GM12865 (cell line): Measurements from ENCODE around the gene DNAH11.

Experiments used
- DNase-seq: peaks from one replicate; pipeline ENCODE4 v3.0.0; 2010; ENCODE audit warnings: low read depth
- H3K4me3 ChIP-seq: 2 replicates; pipeline ENCODE4 v1.5.1; 2011; ENCODE audit warnings: mild to moderate bottlenecking, low read depth, low read length, control low read depth
- TF ChIP-seq, protein P1 (sequence below): IDR thresholded peaks from 2 replicates; pipeline ENCODE4 v1.5.1; 2011; ENCODE audit warnings: low read length, control low read depth, low read depth, inconsistent platforms; ENCODE audit not compliant: insufficient read depth; ENCODE audit errors: missing control alignments

The DNAH11 gene

DNA sequence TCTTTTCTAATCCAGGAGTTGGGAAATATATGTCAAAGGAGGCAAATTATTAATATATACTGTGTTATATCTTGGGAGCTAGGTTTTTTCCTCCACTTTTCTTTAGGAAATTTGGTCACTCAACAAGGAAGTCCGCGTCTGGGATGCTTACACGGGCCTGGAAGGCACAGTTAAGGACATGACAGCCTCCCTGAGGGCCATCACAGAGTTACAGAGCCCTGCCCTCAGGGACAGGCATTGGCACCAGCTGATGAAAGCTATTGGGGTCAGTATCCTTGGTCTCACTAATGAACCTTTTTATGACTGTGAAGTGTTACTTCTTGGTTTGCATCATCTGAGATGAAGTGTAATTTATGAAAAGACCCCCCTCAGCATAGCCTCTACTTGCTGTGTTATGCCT is 74.7 kb downstream of the DNAH11 start:
- no peak overlapping the region for H3K4me3 ChIP-seq
- DNase-seq = no peak
- TF ChIP-seq, protein P1, sequence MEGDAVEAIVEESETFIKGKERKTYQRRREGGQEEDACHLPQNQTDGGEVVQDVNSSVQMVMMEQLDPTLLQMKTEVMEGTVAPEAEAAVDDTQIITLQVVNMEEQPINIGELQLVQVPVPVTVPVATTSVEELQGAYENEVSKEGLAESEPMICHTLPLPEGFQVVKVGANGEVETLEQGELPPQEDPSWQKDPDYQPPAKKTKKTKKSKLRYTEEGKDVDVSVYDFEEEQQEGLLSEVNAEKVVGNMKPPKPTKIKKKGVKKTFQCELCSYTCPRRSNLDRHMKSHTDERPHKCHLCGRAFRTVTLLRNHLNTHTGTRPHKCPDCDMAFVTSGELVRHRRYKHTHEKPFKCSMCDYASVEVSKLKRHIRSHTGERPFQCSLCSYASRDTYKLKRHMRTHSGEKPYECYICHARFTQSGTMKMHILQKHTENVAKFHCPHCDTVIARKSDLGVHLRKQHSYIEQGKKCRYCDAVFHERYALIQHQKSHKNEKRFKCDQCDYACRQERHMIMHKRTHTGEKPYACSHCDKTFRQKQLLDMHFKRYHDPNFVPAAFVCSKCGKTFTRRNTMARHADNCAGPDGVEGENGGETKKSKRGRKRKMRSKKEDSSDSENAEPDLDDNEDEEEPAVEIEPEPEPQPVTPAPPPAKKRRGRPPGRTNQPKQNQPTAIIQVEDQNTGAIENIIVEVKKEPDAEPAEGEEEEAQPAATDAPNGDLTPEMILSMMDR = no peak

DNA sequence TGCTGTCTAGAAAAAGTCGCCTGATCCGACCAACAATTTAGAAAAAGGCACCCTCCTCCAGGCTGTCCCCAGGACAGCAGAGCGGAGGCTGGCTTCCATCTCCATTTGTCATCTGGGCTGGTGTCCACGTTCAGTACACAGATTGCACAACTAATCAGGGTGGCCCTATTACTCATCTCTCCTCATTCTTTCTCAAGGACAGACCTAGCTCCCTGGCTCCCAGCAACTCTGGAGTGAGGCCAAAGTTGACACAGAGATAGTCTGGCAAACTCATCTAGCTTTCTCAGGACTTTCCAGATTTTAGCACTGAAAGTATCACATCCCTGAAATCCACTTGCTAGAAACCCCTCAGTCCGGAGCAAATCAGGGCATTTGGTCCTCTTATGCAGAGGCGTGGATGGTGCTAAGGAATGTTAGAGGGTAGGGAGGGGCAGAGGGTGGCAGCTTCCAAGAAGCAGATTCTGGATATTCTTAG is 75.1 kb downstream of the DNAH11 start:
- TF ChIP-seq, protein P1 = no peak
- DNase-seq = no peak
- no peak overlapping the region for H3K4me3 ChIP-seq

DNA sequence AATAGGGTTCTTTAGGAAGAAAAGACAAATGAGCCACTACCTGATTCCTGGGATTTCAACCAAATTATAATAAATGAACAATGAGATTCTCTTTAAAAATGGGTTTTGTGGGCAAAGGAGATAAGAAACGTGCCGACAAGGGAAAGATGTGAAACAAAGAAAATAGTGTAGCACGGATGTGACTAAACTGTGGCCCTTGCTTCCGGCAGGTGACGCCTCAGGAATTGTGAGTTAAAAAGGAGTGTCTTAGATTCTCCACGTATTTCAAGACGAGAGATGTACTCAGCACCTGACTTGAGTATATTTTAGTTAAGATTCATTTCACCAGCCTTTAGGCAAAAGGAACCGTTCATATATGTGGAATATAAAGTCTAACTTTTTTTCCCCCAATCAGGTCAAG is 75.9 kb downstream of the DNAH11 start:
- TF ChIP-seq, protein P1 = no peak
- no peak overlapping the region for H3K4me3 ChIP-seq
- no peak for DNase-seq

DNA sequence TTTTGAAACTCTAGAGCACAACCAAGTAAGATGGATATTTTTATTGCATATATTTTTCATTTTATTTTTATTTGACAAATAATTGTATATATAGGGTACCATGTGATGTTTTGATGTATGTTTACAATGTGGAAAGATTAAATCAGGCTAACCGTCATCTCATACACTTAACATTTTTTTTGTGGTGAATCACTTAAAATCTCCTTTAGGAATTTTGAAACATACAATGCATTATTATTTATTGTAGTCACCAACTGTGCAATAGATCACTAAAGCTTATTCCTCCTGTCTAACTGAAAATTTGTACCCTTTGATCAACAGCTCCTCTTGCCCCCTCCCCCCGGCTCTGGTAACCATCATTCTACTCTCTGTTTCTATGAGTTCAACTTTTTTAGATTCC is 77.2 kb downstream of the DNAH11 start:
- TF ChIP-seq, protein P1 = no peak
- H3K4me3 ChIP-seq = no peak overlapping the region
- DNase-seq = no peak

DNA sequence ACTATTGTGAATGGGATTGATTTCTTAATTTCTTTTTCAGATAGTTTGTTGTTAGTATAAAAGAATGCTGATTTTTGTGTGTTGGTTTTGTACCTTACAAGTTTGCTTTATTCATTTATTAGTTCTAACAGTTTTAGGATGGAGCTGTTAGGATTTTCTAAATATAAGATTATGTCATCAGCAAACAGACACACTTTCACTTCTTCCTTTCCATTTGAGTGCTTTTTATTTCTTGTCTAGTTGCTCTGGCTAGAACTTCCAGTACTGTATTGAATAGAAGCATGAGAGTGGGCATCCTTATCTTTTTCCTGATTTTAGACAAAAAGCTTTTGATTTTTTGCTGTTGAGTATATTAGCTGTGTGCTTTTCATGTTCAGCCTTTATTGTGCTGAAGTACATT is 81.5 kb downstream of the DNAH11 start:
- no peak for DNase-seq
- no peak overlapping the region for H3K4me3 ChIP-seq
- TF ChIP-seq, protein P1 = no peak

DNA sequence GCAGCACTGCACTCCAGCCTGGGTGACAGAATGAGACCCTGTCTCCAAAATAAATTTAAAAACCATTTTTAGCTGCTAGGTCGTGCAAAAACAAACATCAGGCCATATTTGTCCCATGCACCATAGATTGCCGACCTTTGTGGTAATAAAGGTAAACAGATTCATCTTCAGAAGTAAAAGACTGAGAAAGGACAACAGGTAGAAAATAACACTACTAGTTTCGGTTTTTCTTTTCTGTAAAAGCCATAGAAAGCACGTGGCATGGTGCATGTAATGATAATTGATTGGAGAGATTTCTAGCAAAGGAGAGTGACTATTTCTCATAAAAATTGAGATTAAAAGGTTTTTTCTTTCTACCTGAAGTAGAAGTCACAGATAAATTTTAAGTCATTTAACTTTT is 93.9 kb downstream of the DNAH11 start:
- TF ChIP-seq, protein P1 = no peak
- peak overlapping the region; percentile 23 for H3K4me3 ChIP-seq
- peak; percentile 18 for DNase-seq

DNA sequence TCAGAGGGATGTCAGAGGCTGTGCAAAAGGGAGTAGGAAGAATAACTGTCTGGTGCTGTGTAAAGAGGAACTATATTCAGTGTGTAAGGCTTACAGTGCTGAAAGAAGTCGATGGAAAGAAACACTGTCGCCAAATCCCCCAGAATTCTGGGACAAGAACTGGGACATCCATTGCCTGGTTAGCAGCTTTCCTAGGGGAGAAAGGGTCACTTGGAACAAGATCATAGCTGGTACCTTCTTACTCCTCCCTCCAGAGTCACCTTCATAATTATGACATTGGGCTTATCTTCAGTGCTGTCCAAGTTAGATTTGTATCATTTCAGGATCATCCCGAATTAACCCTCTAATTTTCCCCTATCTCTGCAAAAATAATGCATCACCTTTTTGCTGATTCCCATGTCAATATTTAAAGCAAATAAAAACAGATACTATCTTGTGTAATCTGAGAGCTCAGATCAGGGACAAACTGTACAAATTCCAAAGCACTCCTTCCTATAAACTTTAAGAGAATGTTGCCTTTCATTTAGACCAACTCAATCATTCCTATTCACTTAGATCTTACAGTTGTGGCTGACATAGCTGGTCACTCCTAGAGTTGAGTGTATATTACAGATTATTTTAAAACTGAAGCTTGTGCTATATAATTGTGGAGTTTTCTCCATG is 96.5 kb downstream of the DNAH11 start:
- no peak overlapping the region for H3K4me3 ChIP-seq
- TF ChIP-seq, protein P1 = no peak
- DNase-seq = no peak
